Fibroblast of lung (primary cell): ENCODE data around the gene NHLH2. TPM values are rescaled to one million over a fixed set of nuclear protein-coding genes. Genes with fewer than 3 reads are reported as not detected.

Experiments
- DNase-seq, 2 donors: peaks; one replicate each; pipeline versions ENCODE4 v3.0.0 to v3.0.0-alpha.2; 2010; ENCODE audit warnings: low read depth in 2 of 2
- H2AFZ ChIP-seq: 2 replicates; pipeline ENCODE4 v1.5.1; 2012; ENCODE audit warnings: low read length, control low read depth, inconsistent platforms
- H3K27ac ChIP-seq: 2 replicates; pipeline ENCODE4 v1.5.1; 2011; ENCODE audit warnings: low read length, control low read depth; ENCODE audit not compliant: insufficient read depth
- H3K27me3 ChIP-seq: 2 replicates; pipeline ENCODE4 v1.5.1; 2011; ENCODE audit warnings: mild to moderate bottlenecking, low read length; ENCODE audit not compliant: control insufficient read depth, insufficient read depth
- H3K36me3 ChIP-seq: 2 replicates; pipeline ENCODE4 v1.5.1; 2011; ENCODE audit warnings: low read length; ENCODE audit not compliant: control insufficient read depth, insufficient read depth
- H3K4me1 ChIP-seq: 2 replicates; pipeline ENCODE4 v1.5.1; 2011; ENCODE audit warnings: low read length; ENCODE audit not compliant: control insufficient read depth, insufficient read depth; ENCODE audit errors: extremely low read depth
- H3K4me2 ChIP-seq: 2 replicates; pipeline ENCODE4 v1.5.1; 2011; ENCODE audit warnings: low read length, control low read depth; ENCODE audit not compliant: insufficient read depth; ENCODE audit errors: extremely low read depth
- H3K4me3 ChIP-seq, 4 experiments: fragments of 200-600 bp in 1 of 4; sonication (generic) in 1 of 4; replicated peaks in 1 of 4; 2 replicates each; pipeline ENCODE4 v1.5.1; 2011 to 2016; ENCODE audit warnings: low read length in 4 of 4, low read depth in 3 of 4, mild to moderate bottlenecking in 3 of 4, control low read depth in 2 of 4, inconsistent platforms in 1 of 4, mixed read lengths in 1 of 4; ENCODE audit not compliant: insufficient read depth in 1 of 4; ENCODE audit errors: control extremely low read depth in 1 of 4
- H3K79me2 ChIP-seq: 2 replicates; pipeline ENCODE4 v1.5.1; 2012; ENCODE audit warnings: mild to moderate bottlenecking, low read length, inconsistent platforms; ENCODE audit not compliant: control insufficient read depth, insufficient read depth
- H3K9ac ChIP-seq: 2 replicates; pipeline ENCODE4 v1.5.1; 2011; ENCODE audit warnings: mild to moderate bottlenecking, low read length, control low read depth; ENCODE audit not compliant: insufficient read depth
- H3K9me3 ChIP-seq: 2 replicates; pipeline ENCODE4 v1.5.1; 2012; ENCODE audit warnings: low read depth, low read length; ENCODE audit not compliant: control insufficient read depth, insufficient read depth
- H4K20me1 ChIP-seq: 2 replicates; pipeline ENCODE4 v1.5.1; 2011; ENCODE audit warnings: low read length; ENCODE audit not compliant: control insufficient read depth, insufficient read depth; ENCODE audit errors: extremely low read depth
- EZH2 ChIP-seq: IDR thresholded peaks from 2 replicates; pipeline ENCODE4 v1.5.1; 2012; ENCODE audit warnings: low read length, control low read depth, mild to moderate bottlenecking; ENCODE audit errors: missing control alignments
- polyA plus RNA-seq, 2 donors: library from polyadenylated mRNA; depleted of rRNA in 1 of 2; stranded (reverse) in 1 of 2; unstranded in 1 of 2; fragments of >200 nt; gene quantifications; 2 replicates each; pipeline ENCODE4 v1.2.1, GENCODE V29; 2011 to 2012; ENCODE audit warnings: missing spikeins in 1 of 2
- total RNA-seq: library from RNA; depleted of rRNA; stranded (reverse); fragments of >200 nt; gene quantifications from 2 replicates; pipeline ENCODE4 v1.2.1, GENCODE V29; 2014
- TF ChIP-seq, protein P1 (sequence below), 2 donors: IDR thresholded peaks in 1 of 2; conservative IDR thresholded peaks in 1 of 2; 1 replicate in 1 of 2; 2 replicates in 1 of 2; pipeline ENCODE4 v1.5.1; 2011 to 2012; ENCODE audit warnings: low read length in 2 of 2, control low read depth in 1 of 2, inconsistent platforms in 1 of 2, low read depth in 1 of 2, mild to moderate bottlenecking in 1 of 2

The NHLH2 gene
- total and polyA plus RNA-seq, 2 donors (not counting 1 experiment from before 2014, with no cell fraction given), result not detected

DNA sequence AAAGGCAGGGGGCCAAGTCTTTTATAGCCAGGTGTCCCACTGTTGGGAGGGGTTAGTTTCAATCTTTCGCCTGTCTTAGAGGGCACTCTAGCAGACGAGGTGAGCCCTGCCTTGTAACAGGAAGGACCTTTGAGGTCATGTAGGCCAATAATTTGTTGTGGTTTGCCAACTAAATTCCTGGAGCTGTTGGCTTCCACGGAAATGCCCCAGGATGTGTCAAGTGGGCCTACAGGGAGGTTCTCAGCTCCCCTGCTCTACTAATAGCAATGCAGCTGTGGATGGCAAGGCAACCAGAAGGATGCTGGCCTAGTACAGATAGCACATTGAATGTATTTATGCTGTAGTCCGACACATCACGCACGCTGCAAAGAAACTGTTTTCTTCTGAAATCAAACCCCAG lies 50.1 kb downstream of the NHLH2 start:
- no peak for TF ChIP-seq EZH2
- TF ChIP-seq, protein P1, sequence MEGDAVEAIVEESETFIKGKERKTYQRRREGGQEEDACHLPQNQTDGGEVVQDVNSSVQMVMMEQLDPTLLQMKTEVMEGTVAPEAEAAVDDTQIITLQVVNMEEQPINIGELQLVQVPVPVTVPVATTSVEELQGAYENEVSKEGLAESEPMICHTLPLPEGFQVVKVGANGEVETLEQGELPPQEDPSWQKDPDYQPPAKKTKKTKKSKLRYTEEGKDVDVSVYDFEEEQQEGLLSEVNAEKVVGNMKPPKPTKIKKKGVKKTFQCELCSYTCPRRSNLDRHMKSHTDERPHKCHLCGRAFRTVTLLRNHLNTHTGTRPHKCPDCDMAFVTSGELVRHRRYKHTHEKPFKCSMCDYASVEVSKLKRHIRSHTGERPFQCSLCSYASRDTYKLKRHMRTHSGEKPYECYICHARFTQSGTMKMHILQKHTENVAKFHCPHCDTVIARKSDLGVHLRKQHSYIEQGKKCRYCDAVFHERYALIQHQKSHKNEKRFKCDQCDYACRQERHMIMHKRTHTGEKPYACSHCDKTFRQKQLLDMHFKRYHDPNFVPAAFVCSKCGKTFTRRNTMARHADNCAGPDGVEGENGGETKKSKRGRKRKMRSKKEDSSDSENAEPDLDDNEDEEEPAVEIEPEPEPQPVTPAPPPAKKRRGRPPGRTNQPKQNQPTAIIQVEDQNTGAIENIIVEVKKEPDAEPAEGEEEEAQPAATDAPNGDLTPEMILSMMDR (conservative IDR thresholded peaks at IDR 0.05 in 1 of 2, IDR thresholded peaks at IDR 0.05 in 1 of 2; ENCODE audit: low read depth in 1 of 2, low read length in 2 of 2), result no peak
- no peaks in the 10 kb centered on the region for H3K9me3 ChIP-seq
- no peak overlapping the region for H3K9ac ChIP-seq
- H3K27me3 ChIP-seq, result peaks cover 13% of the 10 kb centered on the region
- H2AFZ ChIP-seq, result no peak overlapping the region
- H3K4me2 ChIP-seq, result no peak overlapping the region
- no peak overlapping the region for H3K27ac ChIP-seq
- no peaks in the 10 kb centered on the region for H3K79me2 ChIP-seq
- no peaks in the 10 kb centered on the region for H3K36me3 ChIP-seq
- no peak for DNase-seq
- H3K4me1 ChIP-seq, result no peaks in the 10 kb centered on the region
- no peak overlapping the region for H3K4me3 ChIP-seq
- H4K20me1 ChIP-seq, result no peaks in the 10 kb centered on the region

DNA sequence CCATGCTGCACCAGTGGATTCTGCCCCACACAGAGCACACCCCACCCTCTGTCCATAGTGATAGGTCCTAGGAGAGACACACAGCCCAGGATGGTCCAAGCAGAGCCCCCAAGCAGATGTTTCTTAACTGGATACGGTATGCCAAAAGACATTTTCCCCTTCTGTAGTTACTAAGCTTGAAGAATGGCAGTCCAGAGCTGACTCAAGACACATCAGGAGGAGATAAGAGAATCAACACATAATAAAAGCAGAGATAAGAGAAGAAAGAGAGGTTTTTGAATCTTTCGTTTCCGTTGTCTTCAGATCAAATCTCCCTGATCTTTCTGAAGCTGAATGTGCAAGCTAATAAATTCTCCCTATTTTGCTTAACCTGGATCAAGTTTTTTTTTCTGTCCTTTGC lies 50.6 kb downstream of the NHLH2 start:
- Histone ChIP-seq H4K20me1 (no peaks in the 10 kb centered on the region), H3K9me3 (no peaks in the 10 kb centered on the region), H3K36me3 (no peaks in the 10 kb centered on the region), H3K4me1 (no peaks in the 10 kb centered on the region), H3K9ac (no peak overlapping the region), H2AFZ (no peak overlapping the region), H3K79me2 (no peaks in the 10 kb centered on the region), H3K27ac (no peak overlapping the region), H3K27me3 (peaks cover 11% of the 10 kb centered on the region), H3K4me3 (no peak overlapping the region), H3K4me2 (no peak overlapping the region)
- TF ChIP-seq EZH2, result no peak
- TF ChIP-seq, protein P1 (conservative IDR thresholded peaks at IDR 0.05 in 1 of 2, IDR thresholded peaks at IDR 0.05 in 1 of 2; ENCODE audit: low read depth in 1 of 2, low read length in 2 of 2), result no peak
- DNase-seq, result no peak

Other genes with a start within 250 kb of the NHLH2 start
- 5.9 and 8.1 TPM in 2 replicates for gene VANGL1, start 199.2 kb downstream of the NHLH2 start, total RNA-seq
- gene VANGL1, start 199.2 kb downstream of the NHLH2 start, polyA plus RNA-seq, result 10.7 and 10.9 TPM in 2 replicates
- gene CASQ2, start 72.4 kb downstream of the NHLH2 start, total RNA-seq, result not detected in 2 replicates
- 0.02 and 0.03 TPM in 2 replicates for gene CASQ2, start 72.4 kb downstream of the NHLH2 start, polyA plus RNA-seq
- gene SLC22A15, start 135.4 kb upstream of the NHLH2 start, total RNA-seq, result 11.3 and 21.0 TPM in 2 replicates
- gene SLC22A15, start 135.4 kb upstream of the NHLH2 start, polyA plus RNA-seq, result 3.1 and 4.9 TPM in 2 replicates